A673 (cell line): ENCODE data around the gene MTRF1. TPM values are rescaled to one million over a fixed set of nuclear protein-coding genes. Genes with fewer than 3 reads are reported as not detected.

Experiments
- BruUV-seq: library from RNA; stranded (reverse); fragments of 400-500 nt; replicated peaks from 2 replicates; lab custom pipeline; 2021; lab: Mats Ljungman, UMichigan
- CTCF ChIA-PET: fragments of 300-600 bp; sonication (Branson Sonifier 250); formaldehyde crosslinking; loops from one replicate; lab custom pipeline; 2022; ENCODE audit warnings: antibody characterized with exemption; lab: Charles Lee
- POLR2A ChIA-PET: fragments of 300-600 bp; sonication (Branson Sonifier 250); formaldehyde crosslinking; loops from one replicate; lab custom pipeline; 2022; ENCODE audit warnings: antibody characterized with exemption; ENCODE audit not compliant: low non-redundant PET; lab: Charles Lee
- DNase-seq: peaks from one replicate; pipeline ENCODE4 v3.0.0-alpha.2; 2015; ENCODE audit warnings: low spot score
- H3K27ac ChIP-seq: fragments of 200-600 bp; sonication (generic); 2 replicates; pipeline ENCODE4 v1.5.1; 2016; ENCODE audit warnings: mixed run types, low read depth, mild to moderate bottlenecking, mixed read lengths, antibody characterized with exemption, low read length; ENCODE audit not compliant: poor library complexity, severe bottlenecking
- H3K27me3 ChIP-seq: fragments of 200-600 bp; sonication (generic); replicated peaks from 2 replicates; pipeline ENCODE4 v1.6.1; 2017; ENCODE audit warnings: mixed run types, low read depth, mild to moderate bottlenecking, mixed read lengths, antibody characterized with exemption, low read length; ENCODE audit not compliant: insufficient read depth, poor library complexity
- H3K36me3 ChIP-seq: fragments of 200-600 bp; sonication (generic); 2 replicates; pipeline ENCODE4 v1.6.1; 2016; ENCODE audit warnings: mixed run types, mild to moderate bottlenecking, mixed read lengths, antibody characterized with exemption, low read length; ENCODE audit not compliant: insufficient read depth, poor library complexity, severe bottlenecking
- H3K4me1 ChIP-seq: fragments of 200-600 bp; sonication (generic); 2 replicates; pipeline ENCODE4 v1.6.1; 2017; ENCODE audit warnings: mixed run types, mild to moderate bottlenecking, mixed read lengths, antibody characterized with exemption, low read length; ENCODE audit not compliant: insufficient read depth, poor library complexity, severe bottlenecking
- H3K4me3 ChIP-seq: fragments of 200-600 bp; sonication (generic); 2 replicates; pipeline ENCODE4 v1.5.1; 2016; ENCODE audit warnings: low read depth, mixed run types, mild to moderate bottlenecking, mixed read lengths, low read length; ENCODE audit not compliant: poor library complexity, severe bottlenecking
- H3K9me3 ChIP-seq: fragments of 200-600 bp; sonication (generic); 2 replicates; pipeline ENCODE4 v1.6.1; 2016; ENCODE audit warnings: mixed run types, low read depth, mild to moderate bottlenecking, mixed read lengths, antibody characterized with exemption, low read length; ENCODE audit not compliant: poor library complexity, severe bottlenecking
- CTCF ChIP-seq: fragments of 300-800, 200-600 bp; sonication (generic); conservative IDR thresholded peaks from 2 replicates; pipeline ENCODE4 v1.5.1; 2017; ENCODE audit warnings: low read depth, mild to moderate bottlenecking, antibody characterized with exemption, low read length, moderate library complexity, mixed read lengths
- EZH2 ChIP-seq: fragments of 200-600 bp; sonication (generic); IDR thresholded peaks from 2 replicates; pipeline ENCODE4 v1.6.1; 2017; ENCODE audit warnings: borderline replicate concordance, low read depth, mild to moderate bottlenecking, mixed read lengths, antibody characterized with exemption, low read length; ENCODE audit not compliant: poor library complexity, severe bottlenecking
- intact Hi-C: fragments of 100-400 bp; cut with micrococcal nuclease; formaldehyde crosslinking; loops from one replicate; pipeline ENCODE4 v1.10.0; 2022; ENCODE audit not compliant: unreplicated experiment
- total RNA-seq: library from RNA; stranded (reverse); gene quantifications from 2 replicates; pipeline ENCODE4 v1.2.3, GENCODE V29; 2021

Gene MTRF1
- total RNA-seq, 1 experiment from 2014 or later = 18.0 TPM

GRCh38 chr13:41196011-41196410 lies 67.4 kb downstream of the MTRF1 start:
- POLR2A ChIA-PET = no interaction called here
- intact Hi-C loops = no loop called here
- no TSS peak for BruUV-seq
- Histone ChIP-seq H3K9me3 (no peaks in the 10 kb centered on the region), H3K27me3 (no peaks in the 10 kb centered on the region), H3K36me3 (no peaks in the 10 kb centered on the region), H3K4me3 (no peak overlapping the region), H3K27ac (no peak overlapping the region), H3K4me1 (no peaks in the 10 kb centered on the region)
- DNase-seq = no peak
- no peak for TF ChIP-seq EZH2
- no peak for TF ChIP-seq CTCF
- CTCF ChIA-PET = interaction anchor here (0.6 kb wide), 1 partner anchor 22 kb away, joined by 4 read pairs; no protein-coding TSS in a partner anchor

- ChIA-PET POLR2A (no interaction called here), CTCF (no interaction called here)
- BruUV-seq = no TSS peak
Measured at GRCh38 chr13:41193919-41194824, 69.2 kb downstream of the MTRF1 start, which contains the start of gene KBTBD7. KBTBD7 (minus strand) TSS chr13:41194569; CDS start chr13:41194257, 312 bp downstream.

GRCh38 chr13:41193469-41193868 lies 69.9 kb downstream of the MTRF1 start:
- POLR2A ChIA-PET = interaction anchor here (0.5 kb wide), 1 partner anchor 141 kb away, joined by 3 read pairs; no protein-coding TSS in a partner anchor
- CTCF ChIA-PET = no interaction called here
- Histone ChIP-seq H3K4me3 (peak overlapping the region; percentile 67), H3K9me3 (no peaks in the 10 kb centered on the region), H3K4me1 (no peaks in the 10 kb centered on the region), H3K27ac (no peak overlapping the region), H3K36me3 (no peaks in the 10 kb centered on the region), H3K27me3 (no peaks in the 10 kb centered on the region)
- no peak for TF ChIP-seq CTCF
- no peak for TF ChIP-seq EZH2
- DNase-seq = no peak
- intact Hi-C loops = no loop called here
- no TSS peak for BruUV-seq

More at GRCh38 chr13:41193919-41194824, 69.2 kb downstream of the MTRF1 start, which contains the start of gene KBTBD7:
- H3K4me1 ChIP-seq = no peaks in the 10 kb centered on the region
- no peak for TF ChIP-seq CTCF
- no peak for TF ChIP-seq EZH2
- H3K4me3 ChIP-seq = peak within 1 kb of the TSS; percentile 67
- DNase-seq = peak; percentile 98
- intact Hi-C loops = loop anchor here (1.0 kb wide), 1 partner anchor 61 kb away; no protein-coding TSS in a partner anchor
- H3K36me3 ChIP-seq = no peaks in the 10 kb centered on the region
- no peaks in the 10 kb centered on the region for H3K9me3 ChIP-seq
- no peaks in the 10 kb centered on the region for H3K27me3 ChIP-seq
- peak within 1 kb of the TSS; percentile 89 for H3K27ac ChIP-seq
